ENCODE measurements around the gene PVALEF.

Gene PVALEF

GRCh38 chr17:81221842-81222619, 56.7 kb downstream of the PVALEF start:
- H3K27ac ChIP-seq (ENCODE audit: low read length): no peak overlapping the region
- H3K4me1 ChIP-seq (ENCODE audit: low read length): peaks cover 14% of the 10 kb centered on the region
- no peaks in the 10 kb centered on the region for H3F3A ChIP-seq (ENCODE audit: insufficient read depth, low read length)
- H4K20me1 ChIP-seq (ENCODE audit: insufficient read depth, low read length): no peaks in the 10 kb centered on the region
- H3K9ac ChIP-seq (ENCODE audit: low read length): peak overlapping the region; percentile 86
- H3K9me2 ChIP-seq (replicated peaks; ENCODE audit: insufficient read depth, low read length): no peaks in the 10 kb centered on the region
- peak overlapping the region; percentile 98 for H2AFZ ChIP-seq (ENCODE audit: low read length)
- peaks cover 20% of the 10 kb centered on the region; the same call in 1 of the 2 replicates for H3K27me3 ChIP-seq (replicated peaks; ENCODE audit: insufficient read depth, low read length)
- H3K4me2 ChIP-seq (ENCODE audit: low read depth, low read length): peak overlapping the region; percentile 95
- no peaks in the 10 kb centered on the region for H3K9me3 ChIP-seq (replicated peaks; ENCODE audit: insufficient read depth, low read length)
- no peak for DNase-seq
- H3K4me3 ChIP-seq (ENCODE audit: low read length): peak overlapping the region; percentile 97
- H3K36me3 ChIP-seq (replicated peaks; ENCODE audit: insufficient read depth, low read length): no peaks in the 10 kb centered on the region
- TF ChIP-seq EZH2phosphoT487 (IDR thresholded peaks at IDR 0.05; ENCODE audit: low read length) (no peak), EZH2 (optimal IDR thresholded peaks at IDR 0.05; ENCODE audit: low read depth, low read length) (no peak)
- TF ChIP-seq, protein P1, sequence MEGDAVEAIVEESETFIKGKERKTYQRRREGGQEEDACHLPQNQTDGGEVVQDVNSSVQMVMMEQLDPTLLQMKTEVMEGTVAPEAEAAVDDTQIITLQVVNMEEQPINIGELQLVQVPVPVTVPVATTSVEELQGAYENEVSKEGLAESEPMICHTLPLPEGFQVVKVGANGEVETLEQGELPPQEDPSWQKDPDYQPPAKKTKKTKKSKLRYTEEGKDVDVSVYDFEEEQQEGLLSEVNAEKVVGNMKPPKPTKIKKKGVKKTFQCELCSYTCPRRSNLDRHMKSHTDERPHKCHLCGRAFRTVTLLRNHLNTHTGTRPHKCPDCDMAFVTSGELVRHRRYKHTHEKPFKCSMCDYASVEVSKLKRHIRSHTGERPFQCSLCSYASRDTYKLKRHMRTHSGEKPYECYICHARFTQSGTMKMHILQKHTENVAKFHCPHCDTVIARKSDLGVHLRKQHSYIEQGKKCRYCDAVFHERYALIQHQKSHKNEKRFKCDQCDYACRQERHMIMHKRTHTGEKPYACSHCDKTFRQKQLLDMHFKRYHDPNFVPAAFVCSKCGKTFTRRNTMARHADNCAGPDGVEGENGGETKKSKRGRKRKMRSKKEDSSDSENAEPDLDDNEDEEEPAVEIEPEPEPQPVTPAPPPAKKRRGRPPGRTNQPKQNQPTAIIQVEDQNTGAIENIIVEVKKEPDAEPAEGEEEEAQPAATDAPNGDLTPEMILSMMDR (IDR thresholded peaks at IDR 0.05; ENCODE audit: low read length): no peak
- peaks cover 13% of the 10 kb centered on the region; the same call in 1 of the 2 replicates for H3K79me2 ChIP-seq (ENCODE audit: low read length)

- Histone ChIP-seq H4K20me1 (ENCODE audit: insufficient read depth, low read length) (no peaks in the 10 kb centered on the region), H3K36me3 (replicated peaks; ENCODE audit: insufficient read depth, low read length) (no peaks in the 10 kb centered on the region), H3K79me2 (ENCODE audit: low read length) (peaks cover 13% of the 10 kb centered on the region; the same call in 1 of the 2 replicates), H3K9ac (ENCODE audit: low read length) (peak overlapping the region; percentile 86), H3F3A (ENCODE audit: insufficient read depth, low read length) (no peaks in the 10 kb centered on the region), H3K27me3 (replicated peaks; ENCODE audit: insufficient read depth, low read length) (peaks cover 20% of the 10 kb centered on the region; the same call in 1 of the 2 replicates), H3K9me3 (replicated peaks; ENCODE audit: insufficient read depth, low read length) (no peaks in the 10 kb centered on the region), H3K4me2 (ENCODE audit: low read depth, low read length) (peak overlapping the region; percentile 95), H2AFZ (ENCODE audit: low read length) (peak overlapping the region; percentile 98), H3K4me3 (ENCODE audit: low read length) (peak overlapping the region; percentile 97), H3K4me1 (ENCODE audit: low read length) (peaks cover 14% of the 10 kb centered on the region), H3K27ac (ENCODE audit: low read length) (no peak overlapping the region), H3K9me2 (replicated peaks; ENCODE audit: insufficient read depth, low read length) (no peaks in the 10 kb centered on the region)
- TF ChIP-seq, protein P1 (IDR thresholded peaks at IDR 0.05; ENCODE audit: low read length): no peak
- no peak for TF ChIP-seq EZH2 (optimal IDR thresholded peaks at IDR 0.05; ENCODE audit: low read depth, low read length)
- TF ChIP-seq EZH2phosphoT487 (IDR thresholded peaks at IDR 0.05; ENCODE audit: low read length): no peak
- DNase-seq: no peak
Measured at GRCh38 chr17:81222620-81222905, 57.3 kb downstream of the PVALEF start.

DNA sequence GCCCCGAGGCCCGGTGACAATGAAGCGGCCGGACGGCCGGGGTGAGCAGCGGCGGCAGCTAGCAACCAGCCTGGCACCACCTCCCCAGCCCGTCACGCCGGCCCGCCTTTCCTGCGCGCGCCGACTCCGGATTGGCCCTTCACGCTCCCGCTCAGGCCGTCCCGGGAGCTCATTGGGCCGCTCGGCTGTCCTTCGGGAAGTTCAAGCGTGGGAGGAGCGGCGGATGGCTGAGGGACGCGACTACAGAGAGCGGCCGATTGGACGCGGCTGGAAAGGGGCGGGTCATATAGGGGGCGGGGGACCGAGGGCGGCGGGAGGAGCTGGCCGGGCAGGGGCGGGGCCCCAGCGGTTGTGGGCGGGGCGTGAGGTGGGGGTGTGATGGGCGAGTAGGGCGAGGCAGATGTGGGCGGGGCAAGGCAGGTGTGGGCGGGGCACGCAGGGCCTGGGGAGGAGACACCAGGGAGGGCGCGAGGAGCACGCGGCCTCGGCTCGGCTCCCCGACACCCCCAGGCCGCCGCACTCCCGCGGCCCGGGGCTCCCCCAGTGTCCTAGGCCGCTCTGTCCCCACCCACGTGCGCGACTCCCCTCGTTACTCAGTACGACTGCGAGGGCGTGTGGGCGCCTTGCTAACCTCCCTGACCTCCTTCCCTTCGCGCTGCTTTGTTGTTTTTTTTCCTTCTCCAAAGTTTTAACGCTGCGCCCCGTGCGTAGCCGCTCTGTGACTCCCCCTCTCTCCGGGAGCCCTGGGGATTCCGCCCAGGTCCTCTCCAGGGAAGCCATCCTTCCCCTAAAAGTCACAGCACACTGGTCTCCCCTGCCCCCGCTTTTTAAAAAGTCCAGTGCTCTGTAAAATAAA, 57.8 kb downstream of the PVALEF start, which contains the start of gene CEP131:
TSS of gene CEP131 (minus strand) at position 60 of the 856 bp plus-strand sequence. CDS start 2,909 bp downstream, outside the sequence.
- H3K4me2 ChIP-seq (ENCODE audit: low read depth, low read length): peak within 1 kb of the TSS; percentile 95
- no peaks in the 10 kb centered on the region for H4K20me1 ChIP-seq (ENCODE audit: insufficient read depth, low read length)
- no peaks in the 10 kb centered on the region for H3K9me2 ChIP-seq (replicated peaks; ENCODE audit: insufficient read depth, low read length)
- H3K36me3 ChIP-seq (replicated peaks; ENCODE audit: insufficient read depth, low read length): no peaks in the 10 kb centered on the region
- no peaks in the 10 kb centered on the region for H3F3A ChIP-seq (ENCODE audit: insufficient read depth, low read length)
- peak within 1 kb of the TSS; percentile 86 for H3K9ac ChIP-seq (ENCODE audit: low read length)
- no peak within 1 kb of the TSS for H3K27ac ChIP-seq (ENCODE audit: low read length)
- H3K4me1 ChIP-seq (ENCODE audit: low read length): peaks cover 14% of the 10 kb centered on the region
- peak; percentile 98 for DNase-seq
- H2AFZ ChIP-seq (ENCODE audit: low read length): peak within 1 kb of the TSS; percentile 98
- peaks cover 20% of the 10 kb centered on the region; the same call in 1 of the 2 replicates for H3K27me3 ChIP-seq (replicated peaks; ENCODE audit: insufficient read depth, low read length)
- H3K79me2 ChIP-seq (ENCODE audit: low read length): peaks cover 13% of the 10 kb centered on the region; the same call in 1 of the 2 replicates
- H3K9me3 ChIP-seq (replicated peaks; ENCODE audit: insufficient read depth, low read length): no peaks in the 10 kb centered on the region
- TF ChIP-seq EZH2phosphoT487 (IDR thresholded peaks at IDR 0.05; ENCODE audit: low read length) (no peak), EZH2 (optimal IDR thresholded peaks at IDR 0.05; ENCODE audit: low read depth, low read length) (no peak)
- TF ChIP-seq, protein P1 (IDR thresholded peaks at IDR 0.05; ENCODE audit: low read length): no peak
- H3K4me3 ChIP-seq (ENCODE audit: low read length): peak within 1 kb of the TSS; percentile 97

All from MM.1S (cell line).